Stimulated activated naive CD8-positive, alpha-beta T cell treated with anti-CD3 and anti-CD28 coated beads, Interleukin-15, Interleukin-2, amounts not matched to agents 100 ng/mL and 50 ng/mL, for 24 hours (primary cell): ENCODE measurements around the gene ATXN1.
"Not testable (repeated sequence)": the region's sequence is repeated elsewhere in the genome, so short reads cannot be mapped to it uniquely, and the experiment has no call there.

Experiments used
- H3K27ac Mint-ChIP-seq: one replicate; pipeline ENCODE4 v1.8.0; 2021; ENCODE audit warnings: mild to moderate bottlenecking, mixed read lengths
- H3K27me3 Mint-ChIP-seq: one replicate; pipeline ENCODE4 v1.8.0; 2021; ENCODE audit warnings: mixed read lengths
- H3K36me3 Mint-ChIP-seq: one replicate; pipeline ENCODE4 v1.8.0; 2021; ENCODE audit warnings: low read depth, mixed read lengths
- H3K4me1 Mint-ChIP-seq: one replicate; pipeline ENCODE4 v1.8.0; 2021; ENCODE audit warnings: low read depth, mixed read lengths
- H3K4me3 Mint-ChIP-seq: one replicate; pipeline ENCODE4 v1.8.0; 2021; ENCODE audit warnings: mild to moderate bottlenecking, mixed read lengths
- H3K9me3 Mint-ChIP-seq: one replicate; pipeline ENCODE4 v1.8.0; 2021; ENCODE audit warnings: mixed read lengths

ATXN1 gene

GRCh38 chr6:16544006-16544405, 217.3 kb downstream of the ATXN1 start:
- Mint-ChIP-seq H3K27ac (no peak overlapping the region), H3K36me3 (peaks cover 18% of the 10 kb centered on the region), H3K4me3 (no peak overlapping the region), H3K9me3 (no peaks in the 10 kb centered on the region), H3K4me1 (peaks cover 38% of the 10 kb centered on the region), H3K27me3 (no peaks in the 10 kb centered on the region)

GRCh38 chr6:16543521-16543920, 217.7 kb downstream of the ATXN1 start:
- Mint-ChIP-seq H3K27me3 (no peaks in the 10 kb centered on the region), H3K27ac (no peak overlapping the region), H3K36me3 (peaks cover 18% of the 10 kb centered on the region), H3K4me1 (peaks cover 42% of the 10 kb centered on the region), H3K9me3 (no peaks in the 10 kb centered on the region), H3K4me3 (no peak overlapping the region)

- Mint-ChIP-seq H3K27ac (no peak overlapping the region), H3K9me3 (no peaks in the 10 kb centered on the region), H3K36me3 (peaks cover 14% of the 10 kb centered on the region), H3K4me1 (peaks cover 37% of the 10 kb centered on the region), H3K4me3 (no peak overlapping the region), H3K27me3 (no peaks in the 10 kb centered on the region)
Measured at GRCh38 chr6:16542070-16542469, 219.2 kb downstream of the ATXN1 start.

GRCh38 chr6:16540804-16541752, 220.2 kb downstream of the ATXN1 start:
- no peak overlapping the region for H3K4me3 Mint-ChIP-seq
- peaks cover 10% of the 10 kb centered on the region for H3K36me3 Mint-ChIP-seq
- no peaks in the 10 kb centered on the region for H3K9me3 Mint-ChIP-seq
- peak overlapping the region; percentile 0 for H3K27ac Mint-ChIP-seq
- H3K4me1 Mint-ChIP-seq, result peaks cover 37% of the 10 kb centered on the region
- no peaks in the 10 kb centered on the region for H3K27me3 Mint-ChIP-seq

- H3K9me3 Mint-ChIP-seq, H3K27me3 Mint-ChIP-seq, H3K4me3 Mint-ChIP-seq, H3K27ac Mint-ChIP-seq: not testable (repeated sequence)
- Mint-ChIP-seq H3K4me1 (peaks cover 41% of the 10 kb centered on the region), H3K36me3 (peaks cover 10% of the 10 kb centered on the region)
Measured at GRCh38 chr6:16540383-16540782, 220.9 kb downstream of the ATXN1 start.

- Mint-ChIP-seq H3K4me1 (peaks cover 41% of the 10 kb centered on the region), H3K36me3 (peaks cover 10% of the 10 kb centered on the region), H3K9me3 (no peaks in the 10 kb centered on the region), H3K27me3 (no peaks in the 10 kb centered on the region), H3K27ac (peak overlapping the region; percentile 42), H3K4me3 (peak overlapping the region; percentile 35)
Measured at GRCh38 chr6:16539086-16539931, 222.0 kb downstream of the ATXN1 start.

- Mint-ChIP-seq H3K36me3 (peaks cover 20% of the 10 kb centered on the region), H3K27ac (no peak overlapping the region), H3K4me1 (peaks cover 53% of the 10 kb centered on the region), H3K9me3 (no peaks in the 10 kb centered on the region), H3K27me3 (no peaks in the 10 kb centered on the region), H3K4me3 (no peak overlapping the region)
Measured at GRCh38 chr6:16535564-16535963, 225.7 kb downstream of the ATXN1 start.

- H3K36me3 Mint-ChIP-seq, result peaks cover 19% of the 10 kb centered on the region
- H3K9me3 Mint-ChIP-seq, result no peaks in the 10 kb centered on the region
- peak overlapping the region; percentile 42 for H3K27ac Mint-ChIP-seq
- H3K4me1 Mint-ChIP-seq, result peaks cover 37% of the 10 kb centered on the region
- no peak overlapping the region for H3K4me3 Mint-ChIP-seq
- H3K27me3 Mint-ChIP-seq, result no peaks in the 10 kb centered on the region
Measured at GRCh38 chr6:16533721-16534136, 227.5 kb downstream of the ATXN1 start.

GRCh38 chr6:16533210-16533609, 228.1 kb downstream of the ATXN1 start:
- H3K9me3 Mint-ChIP-seq, result no peaks in the 10 kb centered on the region
- no peaks in the 10 kb centered on the region for H3K27me3 Mint-ChIP-seq
- peak overlapping the region; percentile 42 for H3K27ac Mint-ChIP-seq
- peaks cover 36% of the 10 kb centered on the region for H3K4me1 Mint-ChIP-seq
- H3K36me3 Mint-ChIP-seq, result peaks cover 19% of the 10 kb centered on the region
- H3K4me3 Mint-ChIP-seq, result no peak overlapping the region

- Mint-ChIP-seq H3K4me3 (no peak overlapping the region), H3K9me3 (peaks cover 4% of the 10 kb centered on the region), H3K36me3 (peaks cover 9% of the 10 kb centered on the region), H3K27me3 (no peaks in the 10 kb centered on the region), H3K4me1 (peaks cover 18% of the 10 kb centered on the region), H3K27ac (no peak overlapping the region)
Measured at GRCh38 chr6:16527691-16528090, 233.6 kb downstream of the ATXN1 start.

GRCh38 chr6:16524380-16524707, 236.9 kb downstream of the ATXN1 start:
- Mint-ChIP-seq H3K36me3 (peaks cover 20% of the 10 kb centered on the region), H3K4me3 (no peak overlapping the region), H3K9me3 (peaks cover 4% of the 10 kb centered on the region), H3K27ac (peak overlapping the region; percentile 5), H3K4me1 (peaks cover 23% of the 10 kb centered on the region), H3K27me3 (no peaks in the 10 kb centered on the region)

GRCh38 chr6:16523606-16524379, 237.5 kb downstream of the ATXN1 start:
- H3K4me1 Mint-ChIP-seq, result peaks cover 27% of the 10 kb centered on the region
- H3K27me3 Mint-ChIP-seq, result no peaks in the 10 kb centered on the region
- H3K27ac Mint-ChIP-seq, result peak overlapping the region; percentile 5
- peaks cover 4% of the 10 kb centered on the region for H3K9me3 Mint-ChIP-seq
- H3K36me3 Mint-ChIP-seq, result peaks cover 23% of the 10 kb centered on the region
- H3K4me3 Mint-ChIP-seq, result no peak overlapping the region

- H3K27ac Mint-ChIP-seq, result no peak overlapping the region
- H3K4me3 Mint-ChIP-seq, result no peak overlapping the region
- peaks cover 28% of the 10 kb centered on the region for H3K36me3 Mint-ChIP-seq
- peaks cover 4% of the 10 kb centered on the region for H3K9me3 Mint-ChIP-seq
- H3K4me1 Mint-ChIP-seq, result peaks cover 36% of the 10 kb centered on the region
- H3K27me3 Mint-ChIP-seq, result no peaks in the 10 kb centered on the region
Measured at GRCh38 chr6:16522937-16523336, 238.3 kb downstream of the ATXN1 start.

GRCh38 chr6:16521528-16521927, 239.7 kb downstream of the ATXN1 start:
- Mint-ChIP-seq H3K36me3 (peaks cover 28% of the 10 kb centered on the region), H3K9me3 (peaks cover 4% of the 10 kb centered on the region), H3K27me3 (no peaks in the 10 kb centered on the region), H3K4me1 (peaks cover 46% of the 10 kb centered on the region), H3K4me3 (no peak overlapping the region), H3K27ac (no peak overlapping the region)
